SHP77 treated with DMSO at 0.1 percent for 48 hours (cell line): ENCODE results near the gene CRKL.

ENCODE experiments used
- DNase-seq: peaks from one replicate; lab custom pipeline; 2025; lab: John Stamatoyannopoulos, UW

Gene CRKL

GRCh38 chr22:20982563-20982882 lies 65.3 kb downstream of the CRKL start:
- DNase-seq: no peak

DNA sequence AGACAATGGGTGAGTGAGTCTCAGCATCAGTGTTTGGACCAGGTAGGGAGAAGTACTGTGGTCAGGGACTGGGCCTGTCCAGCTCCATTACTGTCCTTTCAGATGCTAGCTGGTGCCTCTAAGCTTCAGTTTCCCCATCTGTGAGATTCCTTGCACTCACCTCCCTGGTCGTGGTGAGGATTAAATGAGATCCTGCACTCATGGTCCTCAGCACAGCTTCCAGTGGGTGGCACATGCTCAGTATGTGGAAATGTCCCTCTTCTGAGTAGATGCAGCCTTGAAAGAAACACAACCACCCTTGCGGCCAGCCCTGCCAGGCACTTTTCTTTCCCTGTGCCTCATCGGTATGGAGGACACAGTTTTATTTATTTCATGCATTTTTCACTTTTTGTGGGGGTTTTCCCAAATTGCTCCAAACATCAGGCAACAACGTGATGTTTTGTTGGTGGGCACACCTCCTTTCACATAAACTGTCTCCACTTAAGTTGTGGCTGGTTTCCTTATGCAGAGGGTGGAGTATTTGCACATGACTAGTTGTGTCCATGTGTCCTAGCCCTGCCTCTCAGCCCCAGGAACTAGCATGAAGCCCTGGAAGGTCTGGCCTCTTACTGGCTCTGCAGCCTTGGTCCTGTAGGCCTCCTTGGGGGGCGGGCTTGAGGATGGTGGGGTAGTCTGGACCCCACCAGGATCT lies 66.0 kb downstream of the CRKL start:
- DNase-seq: no peak

DNA sequence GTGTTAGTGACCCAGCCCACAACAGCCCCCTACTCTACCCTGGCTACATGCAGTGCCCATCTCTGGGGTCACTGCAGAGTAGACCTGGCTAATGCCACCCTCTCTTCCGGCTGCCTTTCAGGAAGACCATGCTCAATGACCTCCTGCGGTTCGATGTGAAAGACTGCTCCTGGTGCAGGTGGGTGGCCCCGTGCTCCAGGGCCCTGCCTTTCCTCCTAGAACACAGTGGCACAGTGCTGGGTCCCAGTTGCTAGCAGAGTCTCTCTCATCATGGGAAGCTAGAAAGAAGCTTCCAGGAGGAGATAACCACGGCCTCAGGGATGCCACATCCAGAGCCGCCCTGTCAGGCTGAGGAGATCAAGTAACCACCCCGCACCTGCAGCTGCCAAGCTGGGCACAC lies 68.5 kb downstream of the CRKL start:
- DNase-seq: no peak

GRCh38 chr22:20986365-20986764 lies 69.2 kb downstream of the CRKL start:
- no peak for DNase-seq

- DNase-seq: no peak
These were observed 70.2 kb downstream of the CRKL start for GRCh38 chr22:20987375-20987774.

GRCh38 chr22:20988573-20989322 lies 71.5 kb downstream of the CRKL start:
- no peak for DNase-seq

GRCh38 chr22:20989323-20990138 lies 72.3 kb downstream of the CRKL start:
- DNase-seq: no peak

DNA sequence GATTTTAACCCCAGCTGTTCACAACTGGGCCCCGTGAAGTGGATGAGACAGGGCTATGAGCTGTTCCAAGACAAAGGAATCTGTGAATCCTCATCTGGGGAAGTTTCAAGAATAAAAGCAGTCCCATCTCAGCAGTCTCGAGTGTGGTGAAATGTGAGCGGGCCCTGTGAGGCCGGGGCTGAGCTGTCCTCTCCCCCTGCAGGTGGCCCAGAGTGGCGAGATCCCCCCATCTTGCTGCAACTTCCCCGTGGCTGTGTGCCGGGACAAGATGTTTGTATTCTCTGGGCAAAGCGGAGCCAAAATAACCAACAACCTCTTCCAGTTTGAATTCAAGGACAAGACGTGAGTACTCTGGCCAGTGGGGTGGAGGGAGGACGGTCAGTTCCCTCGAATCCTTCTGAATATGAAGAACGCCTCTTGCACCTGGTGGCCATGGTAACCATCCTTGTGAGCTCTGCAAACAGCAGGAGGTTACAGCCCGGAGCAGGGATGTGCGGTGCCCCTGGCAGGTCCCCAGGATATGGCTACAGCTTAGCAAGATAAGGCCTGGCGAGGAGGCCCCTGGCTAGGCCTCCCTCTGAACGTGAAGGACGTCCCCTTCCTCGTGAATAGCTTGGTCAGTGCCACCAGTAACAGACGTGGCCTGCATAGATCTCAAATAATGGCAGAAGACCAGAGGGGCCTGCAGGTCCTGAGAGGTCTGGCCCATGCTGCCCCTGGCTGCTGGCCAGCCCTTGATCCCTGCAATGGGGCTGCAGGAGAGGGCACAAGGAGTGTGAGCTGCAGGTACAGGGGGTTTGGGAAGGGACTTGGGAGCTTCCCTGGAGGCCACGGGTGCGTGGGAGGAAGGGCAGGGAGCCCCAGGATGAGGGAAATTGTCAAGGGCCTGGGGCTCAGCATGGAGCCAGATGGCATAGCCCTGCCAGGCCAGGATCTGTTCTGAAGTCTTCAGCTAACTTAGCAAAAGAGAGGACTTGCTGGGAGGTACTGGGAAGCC lies 73.3 kb downstream of the CRKL start:
- no peak for DNase-seq

- DNase-seq: no peak
These were observed 74.2 kb downstream of the CRKL start for GRCh38 chr22:20991252-20992055.

DNA sequence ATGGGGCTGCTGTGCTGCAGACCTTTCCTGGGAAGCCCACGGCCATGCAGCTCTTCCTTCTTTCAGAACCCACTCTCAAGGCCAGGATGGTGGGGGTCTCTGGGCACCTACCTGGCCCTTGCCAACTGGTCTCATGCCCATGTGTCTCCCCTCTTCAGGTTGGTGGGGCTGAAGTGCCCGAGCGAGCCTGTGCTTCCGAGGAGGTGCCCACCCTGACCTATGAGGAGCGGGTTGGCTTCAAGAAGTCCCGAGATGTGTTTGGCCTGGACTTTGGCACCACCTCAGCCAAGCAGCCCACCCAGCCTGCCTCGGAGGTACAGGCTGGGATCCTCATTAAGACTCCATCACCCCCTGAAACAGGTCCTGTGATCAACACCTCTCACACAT lies 74.8 kb downstream of the CRKL start:
- DNase-seq: no peak

DNA sequence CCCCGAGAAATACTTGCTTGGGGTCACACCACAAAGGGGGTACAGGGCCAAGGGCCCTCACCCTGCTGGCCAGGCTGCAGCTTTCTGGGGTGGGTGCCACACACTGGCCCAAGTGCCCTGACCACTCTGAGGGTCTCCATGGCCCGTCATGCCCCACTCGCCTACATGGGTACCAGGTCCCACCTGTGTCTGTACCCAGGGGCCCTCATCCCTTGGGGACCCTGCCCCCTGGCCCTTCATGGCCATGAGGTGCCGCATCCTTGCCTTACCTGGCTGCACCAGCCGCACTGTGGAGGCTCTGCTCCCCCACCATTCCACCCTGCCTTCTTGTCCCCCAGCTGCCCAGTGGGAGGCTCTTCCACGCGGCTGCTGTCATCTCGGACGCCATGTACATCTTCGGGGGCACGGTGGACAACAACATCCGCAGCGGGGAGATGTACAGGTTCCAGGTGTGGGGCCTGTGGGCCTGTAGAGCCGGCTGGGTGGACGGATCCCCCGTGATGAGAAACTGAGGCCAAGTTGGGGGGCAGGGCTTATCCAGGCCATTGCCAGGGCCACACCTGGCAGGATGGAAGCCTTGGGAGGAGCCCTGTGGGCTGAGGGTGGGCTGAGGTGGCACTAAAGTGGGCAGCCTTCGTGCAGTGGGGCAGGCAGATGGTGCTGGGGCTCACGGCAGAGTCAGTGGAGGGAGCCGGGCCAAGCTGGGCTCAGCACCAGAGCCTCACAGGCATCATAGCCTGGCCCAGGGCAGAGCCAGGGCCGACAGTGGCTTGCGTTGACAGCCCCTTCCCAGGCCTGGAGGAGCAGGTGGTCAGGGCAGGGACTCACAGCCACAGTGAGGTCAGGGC lies 75.5 kb downstream of the CRKL start:
- DNase-seq: no peak

GRCh38 chr22:20993304-20994127 lies 76.3 kb downstream of the CRKL start:
- no peak for DNase-seq

GRCh38 chr22:20994128-20994901 lies 77.1 kb downstream of the CRKL start:
- DNase-seq: no peak

- DNase-seq: no peak
These were observed 77.7 kb downstream of the CRKL start for GRCh38 chr22:20994902-20995241.

GRCh38 chr22:20995329-20996030 lies 78.3 kb downstream of the CRKL start:
- DNase-seq: no peak

DNA sequence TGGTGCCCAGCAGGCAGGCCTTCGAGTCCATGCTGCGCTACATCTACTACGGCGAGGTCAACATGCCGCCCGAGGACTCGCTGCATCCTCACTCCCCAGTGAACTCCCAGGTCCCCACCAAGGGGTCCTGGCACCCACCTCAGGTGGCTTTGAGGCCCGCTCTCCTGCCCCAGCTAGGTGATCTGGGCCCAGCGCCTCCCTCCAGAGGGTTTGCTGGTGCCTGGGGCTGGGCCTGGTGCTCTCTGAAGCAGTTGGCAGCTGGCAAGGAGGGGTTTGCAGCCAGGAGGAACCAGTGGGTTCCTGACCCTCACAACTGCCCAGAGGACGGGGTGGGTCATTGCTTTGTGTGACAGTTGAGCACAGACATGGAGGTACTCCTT lies 78.8 kb downstream of the CRKL start:
- no peak for DNase-seq

DNA sequence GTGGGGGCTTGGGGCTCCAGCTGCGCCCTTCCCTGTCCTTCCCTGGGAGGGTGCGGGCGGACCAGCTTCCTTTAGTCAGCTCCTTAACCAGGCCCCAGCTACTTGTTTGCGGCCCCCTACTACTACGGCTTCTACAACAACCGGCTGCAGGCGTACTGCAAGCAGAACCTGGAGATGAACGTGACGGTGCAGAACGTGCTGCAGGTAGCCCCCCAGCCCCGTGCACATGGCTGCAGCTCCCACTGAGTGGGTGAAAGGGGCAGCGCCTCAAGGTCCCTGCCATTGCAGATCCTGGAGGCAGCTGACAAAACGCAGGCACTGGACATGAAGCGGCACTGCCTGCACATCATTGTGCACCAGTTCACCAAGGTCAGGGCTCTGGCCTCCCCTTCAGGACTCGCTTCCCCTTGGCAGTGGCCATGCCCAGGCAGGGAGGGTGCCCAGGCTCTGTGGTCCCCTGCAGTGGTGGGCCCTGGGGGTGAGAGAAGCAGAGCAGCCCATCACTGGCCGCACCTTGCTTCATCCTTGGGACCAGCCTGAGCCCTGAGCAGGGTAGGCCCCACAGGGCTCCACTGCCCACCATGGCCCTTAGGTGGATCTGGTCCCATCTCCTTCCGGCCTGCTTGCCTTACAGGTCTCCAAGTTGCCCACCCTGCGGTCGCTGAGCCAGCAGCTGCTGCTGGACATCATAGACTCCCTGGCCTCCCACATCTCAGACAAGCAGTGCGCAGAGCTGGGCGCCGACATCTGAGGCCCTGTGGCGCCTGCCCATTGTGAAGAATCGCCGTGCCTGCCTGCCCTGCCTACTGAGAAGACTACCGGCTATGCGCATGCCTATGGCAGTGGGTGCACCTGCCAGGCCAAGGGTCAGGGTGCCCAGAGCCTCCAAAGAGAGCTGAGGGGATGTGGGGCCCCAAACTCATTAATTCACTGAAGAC lies 79.7 kb downstream of the CRKL start:
- no peak for DNase-seq
